NK-92 treated with Interleukin-12 subunit alpha and Interleukin-12 subunit beta, amount 100 ng/mL, for 24 hours (cell line): ENCODE data around the gene FKBP14.

Source experiments
- DNase-seq: peaks from one replicate; lab custom pipeline; 2025; lab: John Stamatoyannopoulos, UW

The FKBP14 gene

GRCh38 chr7:30032310-30033125, 6.0 kb upstream of the FKBP14 start:
- no peak for DNase-seq

DNA sequence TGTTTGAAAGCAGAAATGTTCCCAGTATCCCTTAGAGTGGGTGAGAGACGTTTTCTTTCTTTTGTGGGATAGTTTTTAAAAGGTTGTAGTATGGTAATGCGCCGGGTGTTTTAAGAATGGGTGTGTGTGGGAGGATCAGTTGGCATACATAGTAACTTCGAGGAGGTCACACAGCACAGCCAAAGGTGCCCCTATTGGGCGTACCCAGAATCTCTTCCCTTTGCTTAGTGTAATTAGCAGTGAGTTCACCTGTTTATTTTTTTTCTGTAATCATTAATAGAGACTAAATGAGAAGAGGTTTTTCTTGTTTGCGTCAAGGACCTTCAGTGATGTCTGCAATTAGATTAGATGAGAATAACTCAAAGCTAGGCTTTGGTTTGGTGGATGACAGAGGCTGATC, 3.2 kb upstream of the FKBP14 start:
- DNase-seq = no peak

- DNase-seq = no peak
Observed at GRCh38 chr7:30028749-30029635, 2.5 kb upstream of the FKBP14 start.

- peak; percentile 62 for DNase-seq
Observed at GRCh38 chr7:30028216-30028748, 1.8 kb upstream of the FKBP14 start, which contains the start of gene PLEKHA8. Gene PLEKHA8 (plus strand): TSS chr7:30028412. CDS start chr7:30028763, 351 bp downstream.

- DNase-seq = no peak
Observed at GRCh38 chr7:30027740-30028215, 1.3 kb upstream of the FKBP14 start.

DNA sequence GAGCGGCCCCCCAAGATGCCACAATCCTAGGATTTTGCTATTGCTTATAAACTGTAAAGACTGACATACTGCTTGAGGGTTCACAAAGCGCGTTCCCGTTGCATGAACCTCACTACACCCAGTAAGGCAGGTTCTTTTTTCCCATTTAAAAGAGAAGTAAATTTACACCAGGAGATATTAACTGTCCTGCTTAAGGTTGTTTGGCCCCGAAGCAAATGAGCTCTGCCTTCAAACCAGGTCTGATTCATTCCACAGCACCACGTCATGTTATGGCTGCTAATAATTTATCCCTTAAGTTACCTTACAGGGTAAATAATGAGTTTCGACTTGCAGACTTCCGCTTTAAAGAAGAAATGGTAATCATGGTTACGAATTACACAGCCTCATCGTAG, 559 bp upstream of the FKBP14 start:
- DNase-seq = no peak

DNA sequence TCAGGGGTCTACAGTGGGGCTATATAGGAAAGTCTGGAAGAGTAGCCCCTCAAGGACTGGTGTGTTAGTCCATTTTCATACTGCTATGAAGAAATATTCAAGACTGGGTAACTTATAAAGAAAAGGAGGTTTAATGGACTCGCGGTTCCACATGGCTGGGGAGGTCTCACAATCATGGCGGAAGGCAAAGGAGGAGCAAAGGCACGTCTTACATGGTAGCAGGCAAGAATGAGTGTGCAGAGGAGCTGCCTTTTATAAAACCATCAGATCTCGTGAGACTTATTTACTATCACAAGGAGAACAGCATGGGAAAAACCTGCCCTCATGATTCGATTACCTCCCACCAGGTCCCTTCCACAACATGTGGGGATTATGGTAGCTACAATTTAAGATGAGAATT, 3.0 kb downstream of the FKBP14 start:
- DNase-seq = no peak

DNA sequence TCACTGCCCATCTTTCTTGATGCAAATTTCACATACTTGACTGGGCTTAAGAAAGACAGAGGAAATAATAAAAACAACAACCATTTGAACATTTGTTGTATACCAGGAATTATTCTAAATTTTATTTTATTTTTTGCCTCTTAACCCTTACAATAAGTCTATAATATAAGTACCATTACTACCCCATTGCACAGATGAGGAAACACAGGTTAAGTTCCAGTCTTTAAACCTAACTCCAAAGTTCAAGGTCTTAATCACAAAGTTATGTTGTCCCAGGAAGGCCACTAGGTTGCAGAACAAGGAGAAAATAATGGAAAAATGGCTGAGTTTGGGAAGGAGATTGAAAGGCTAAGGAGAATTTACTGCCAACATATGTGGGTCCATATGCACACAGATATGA, 3.5 kb downstream of the FKBP14 start:
- DNase-seq = no peak

DNA sequence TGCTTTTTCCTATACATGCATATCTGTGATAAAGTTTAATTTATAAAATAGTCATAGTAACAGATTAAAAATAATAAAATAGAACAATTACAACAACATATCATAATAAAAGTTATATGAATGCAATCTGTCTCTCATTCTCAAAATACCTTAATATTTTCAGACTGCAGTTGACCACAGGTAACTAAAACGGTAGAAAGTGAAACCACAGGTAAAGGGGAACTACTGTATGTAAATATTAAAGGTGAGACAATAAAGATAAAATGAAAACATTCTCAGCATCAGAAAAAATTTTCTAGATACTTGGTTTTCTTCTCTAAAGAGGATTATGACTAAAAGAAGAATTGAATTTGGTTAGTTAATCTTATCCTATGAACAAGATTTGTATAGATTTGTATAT, 6.0 kb downstream of the FKBP14 start:
- DNase-seq = no peak

DNA sequence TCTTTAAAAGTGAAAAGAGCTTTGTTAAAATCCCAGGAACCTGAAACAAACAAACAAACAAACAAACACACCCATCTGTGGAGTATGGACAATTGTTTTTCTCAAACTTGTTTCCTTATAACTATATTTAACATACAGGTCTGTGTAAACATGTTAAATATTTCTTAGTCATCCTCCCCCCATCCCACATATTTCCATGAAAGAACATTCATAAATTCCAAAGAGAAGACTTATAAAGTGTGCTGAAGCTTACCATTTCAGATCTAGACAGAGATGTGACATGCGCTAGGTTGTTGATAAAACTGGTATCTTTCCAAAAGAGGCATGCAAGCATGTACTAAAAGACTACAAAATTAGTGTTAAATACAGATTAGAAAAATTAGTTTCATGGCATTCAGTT, 6.5 kb downstream of the FKBP14 start:
- no peak for DNase-seq

DNA sequence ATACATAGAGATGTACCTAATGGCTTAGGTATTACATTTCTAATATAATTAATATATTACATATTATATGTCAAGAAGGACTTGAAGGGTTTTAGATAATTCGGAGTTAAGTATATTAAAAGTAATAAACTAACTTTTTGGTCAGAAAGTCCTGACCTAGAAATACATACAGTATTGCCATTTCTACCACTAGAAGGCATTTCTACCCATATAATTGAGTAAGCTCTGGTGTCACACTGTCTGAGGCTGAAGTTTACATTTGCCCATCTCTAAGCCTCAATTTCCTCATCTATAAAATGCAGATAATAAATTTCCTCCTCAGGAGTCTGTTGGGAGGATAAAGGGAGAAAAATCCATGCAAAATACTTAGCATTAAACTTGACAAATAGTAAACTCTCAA, 7.1 kb downstream of the FKBP14 start:
- no peak for DNase-seq

- DNase-seq = no peak
Observed at GRCh38 chr7:30018451-30018850, 8.1 kb downstream of the FKBP14 start.

DNA sequence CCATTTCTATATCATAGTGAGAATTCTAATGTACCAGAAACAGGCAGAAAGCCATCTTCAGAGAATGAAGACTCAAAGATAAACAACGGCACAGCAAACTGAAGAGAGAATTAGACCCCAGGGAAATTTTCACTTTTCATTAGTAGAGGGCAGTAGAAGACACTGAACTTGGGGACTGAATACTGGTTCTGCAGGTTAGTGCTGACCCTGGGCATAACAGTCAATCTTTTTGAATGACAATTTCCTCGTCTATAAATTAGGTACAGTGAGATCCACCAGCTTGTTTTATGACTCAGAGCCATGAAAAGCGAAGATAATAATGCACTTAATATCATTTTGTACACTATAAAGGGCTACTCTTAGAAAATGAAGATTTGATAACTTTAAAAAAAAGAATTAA, 13.7 kb downstream of the FKBP14 start:
- no peak for DNase-seq

DNA sequence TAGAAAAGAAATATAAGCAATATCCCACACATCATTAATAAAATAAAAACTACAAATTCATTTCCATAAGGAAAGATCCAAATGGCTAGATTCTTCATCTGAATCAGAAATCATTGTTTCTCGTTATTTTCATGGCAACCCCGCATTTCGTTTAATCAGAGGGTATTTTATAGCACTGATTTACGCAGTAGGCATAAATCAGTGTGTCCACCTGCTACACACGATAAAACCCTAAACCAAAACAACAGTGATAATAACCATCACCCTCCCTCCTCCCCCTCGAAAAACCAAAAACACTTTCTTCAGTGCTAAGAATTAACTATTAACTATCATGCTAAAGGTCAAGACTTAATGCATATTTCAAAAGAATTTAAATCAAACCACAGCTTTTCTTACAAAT, 16.5 kb downstream of the FKBP14 start:
- DNase-seq = no peak

DNA sequence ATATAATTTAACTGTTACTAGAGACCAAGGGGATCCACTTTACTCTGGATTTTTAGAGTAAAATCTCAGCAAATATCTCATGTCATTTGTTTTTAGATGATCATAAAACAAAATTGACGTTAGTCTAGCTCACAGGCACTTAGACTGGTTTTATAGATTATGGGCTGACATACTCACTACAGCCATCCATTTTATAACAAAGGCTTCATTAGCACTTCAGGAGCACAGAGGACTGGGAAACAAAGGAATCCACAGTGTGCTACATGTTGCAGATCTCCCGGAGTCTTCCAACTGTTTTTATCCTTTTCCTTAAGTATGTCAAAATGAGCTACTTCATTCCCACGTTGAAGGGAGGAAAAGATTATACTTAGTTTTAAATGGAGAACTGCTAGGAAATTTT, 21.0 kb downstream of the FKBP14 start:
- DNase-seq = no peak

- no peak for DNase-seq
Observed at GRCh38 chr7:30003098-30003497, 23.4 kb downstream of the FKBP14 start.

- no peak for DNase-seq
Observed at GRCh38 chr7:30001998-30002397, 24.5 kb downstream of the FKBP14 start.

GRCh38 chr7:29998489-29998888, 28.0 kb downstream of the FKBP14 start:
- no peak for DNase-seq

GRCh38 chr7:29996321-29996720, 30.2 kb downstream of the FKBP14 start:
- no peak for DNase-seq

DNA sequence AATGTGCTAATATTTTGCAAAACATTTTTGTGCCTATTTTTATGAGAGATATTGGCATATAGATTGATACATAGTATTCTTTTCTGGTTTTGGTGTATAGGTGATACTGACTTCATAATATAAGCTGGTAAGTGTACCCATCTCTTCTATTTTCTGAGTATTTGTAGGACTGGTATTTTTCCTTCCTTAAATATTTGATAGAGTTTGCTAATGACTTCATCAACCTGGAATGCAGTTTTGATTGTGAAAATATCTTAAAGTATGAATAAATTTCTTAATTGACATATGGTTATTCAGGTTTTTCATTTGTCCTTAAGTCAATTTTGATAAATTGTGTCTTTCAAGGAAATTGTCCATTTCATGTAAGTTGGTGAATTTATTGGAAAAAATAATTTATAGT, 30.9 kb downstream of the FKBP14 start:
- DNase-seq = no peak

GRCh38 chr7:29993140-29993539, 33.4 kb downstream of the FKBP14 start:
- DNase-seq = no peak

DNA sequence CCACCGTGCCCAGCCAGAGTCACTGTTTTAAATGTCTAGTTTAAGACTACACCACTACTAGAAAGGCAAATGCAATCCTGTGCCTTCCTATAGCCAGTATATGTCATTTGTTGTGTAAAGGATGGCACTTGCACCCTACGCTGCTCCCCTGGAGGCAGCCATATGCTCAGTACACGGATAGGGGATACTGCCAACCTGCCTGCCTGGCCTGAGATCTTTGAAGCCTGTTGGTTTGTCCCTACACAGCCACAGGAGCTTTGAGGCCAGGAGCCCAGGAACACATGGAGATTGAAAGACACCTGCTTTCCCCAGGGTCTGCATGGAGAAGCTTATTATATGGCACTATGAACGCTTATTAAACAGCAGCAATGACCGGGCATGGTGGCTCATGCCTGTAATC, 34.6 kb downstream of the FKBP14 start:
- no peak for DNase-seq

DNA sequence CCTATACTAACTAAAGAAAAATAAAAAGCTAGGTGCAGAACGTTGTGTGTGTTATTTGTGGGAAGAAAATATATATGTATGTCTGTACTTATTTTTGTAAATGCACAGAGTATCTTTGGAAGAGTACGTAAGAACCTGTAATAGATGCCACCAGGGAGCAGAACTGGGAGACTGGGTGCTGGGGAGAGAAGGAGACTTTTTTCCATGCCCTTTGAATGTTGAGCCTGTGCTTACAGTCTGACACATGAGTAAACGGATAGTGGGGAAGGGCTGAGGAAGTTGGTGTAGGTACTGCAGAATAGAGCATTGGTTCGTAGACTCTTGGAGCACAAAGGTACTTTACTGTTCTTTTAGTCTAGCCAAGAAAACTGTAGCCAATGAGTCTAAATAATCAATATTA, 35.6 kb downstream of the FKBP14 start:
- DNase-seq = no peak
